GM12801 (cell line): ENCODE data around the gene PIEZO2.

ENCODE experiments used
- CTCF ChIP-seq: IDR thresholded peaks from one replicate; pipeline ENCODE4 v1.5.1; 2011; ENCODE audit warnings: control low read depth; ENCODE audit not compliant: insufficient read length; ENCODE audit errors: extremely low read depth

Gene PIEZO2

GRCh38 chr18:11066038-11066437 is 83.3 kb downstream of the PIEZO2 start:
- TF ChIP-seq CTCF, result no peak

GRCh38 chr18:11064727-11065460 is 84.5 kb downstream of the PIEZO2 start:
- TF ChIP-seq CTCF, result no peak

DNA sequence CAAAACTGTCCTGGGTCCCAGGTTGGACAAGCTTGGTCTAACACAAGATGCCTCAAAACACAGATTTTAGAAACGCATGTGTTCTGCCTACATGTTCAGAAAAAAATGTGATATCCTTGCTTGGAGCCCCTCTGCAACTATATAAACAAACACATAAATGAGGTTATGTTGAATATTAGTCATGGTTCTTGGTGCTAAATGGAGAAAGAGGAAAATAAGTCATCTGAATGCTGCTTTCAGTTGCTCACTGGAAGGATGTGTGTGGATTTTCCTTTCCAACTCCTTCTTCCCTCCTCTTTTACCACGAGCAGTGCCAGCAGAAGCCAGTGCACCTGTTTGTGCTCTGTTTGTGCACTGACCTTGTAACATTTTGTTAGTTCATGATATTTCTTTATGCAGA is 85.3 kb downstream of the PIEZO2 start:
- no peak for TF ChIP-seq CTCF

- TF ChIP-seq CTCF, result no peak
Observed at GRCh38 chr18:11055721-11056120, 93.6 kb downstream of the PIEZO2 start.

DNA sequence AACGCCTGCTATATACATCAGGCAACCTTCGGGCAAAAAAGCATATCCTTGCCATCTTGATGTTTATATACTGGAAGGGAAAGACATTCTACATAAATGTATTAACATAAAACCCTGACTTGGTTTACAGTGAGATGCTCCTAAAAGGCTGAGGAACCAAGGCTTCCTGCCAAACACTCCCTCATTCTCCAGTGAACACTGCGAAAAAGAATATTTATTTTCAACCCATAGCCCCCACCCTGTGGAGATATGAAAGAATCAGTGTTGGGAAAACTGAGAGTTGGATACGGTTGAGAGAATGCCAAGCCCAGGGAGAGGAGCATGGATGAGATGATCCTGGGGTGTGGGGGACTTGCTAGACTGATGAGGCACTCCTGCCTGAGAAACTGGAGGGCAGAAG is 94.9 kb downstream of the PIEZO2 start:
- no peak for TF ChIP-seq CTCF

- no peak for TF ChIP-seq CTCF
Observed at GRCh38 chr18:11053293-11053692, 96.1 kb downstream of the PIEZO2 start.

- TF ChIP-seq CTCF, result no peak
Observed at GRCh38 chr18:11052800-11053199, 96.6 kb downstream of the PIEZO2 start.
